Measurements from ENCODE around the gene FLT3LG.

Gene FLT3LG

DNA sequence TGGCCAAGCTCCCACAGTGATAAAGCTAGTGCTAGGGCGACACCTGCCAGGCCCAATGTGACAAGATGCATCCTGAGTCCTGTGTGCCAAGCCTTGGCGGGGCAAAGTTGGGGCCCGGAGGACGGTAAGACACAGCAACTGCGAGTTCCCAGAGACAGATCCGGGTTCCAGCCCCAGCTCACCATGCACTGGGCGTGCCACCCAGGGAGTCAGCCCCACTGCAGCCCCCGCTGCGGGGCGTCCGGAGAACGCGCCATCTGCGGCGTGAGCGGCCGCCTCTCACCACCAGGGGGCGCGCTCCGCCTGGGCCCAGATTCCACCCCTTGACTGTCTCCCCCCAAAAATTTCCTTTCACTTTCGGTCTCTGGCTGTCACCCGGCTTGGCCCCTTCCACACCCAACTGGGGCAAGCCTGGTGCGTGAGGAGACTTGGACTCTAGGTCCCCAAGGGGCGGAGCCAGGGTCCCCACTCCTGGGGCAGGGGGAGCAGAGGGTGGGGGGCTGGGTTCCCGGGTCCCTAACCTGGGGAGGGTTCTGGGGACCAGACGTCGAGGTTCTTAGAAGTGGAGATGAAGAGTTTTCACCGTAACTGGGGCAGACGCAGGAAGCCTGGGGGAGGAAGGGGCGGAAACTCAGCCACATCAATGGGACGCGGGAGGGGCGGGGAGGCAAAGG lies at the start of gene FLT3LG:
Gene FLT3LG, plus strand, starts transcription at position 348 of the 674 bp plus-strand sequence. CDS start 425 bp downstream, outside the sequence.
- peak; percentile 39 for DNase-seq

DNA sequence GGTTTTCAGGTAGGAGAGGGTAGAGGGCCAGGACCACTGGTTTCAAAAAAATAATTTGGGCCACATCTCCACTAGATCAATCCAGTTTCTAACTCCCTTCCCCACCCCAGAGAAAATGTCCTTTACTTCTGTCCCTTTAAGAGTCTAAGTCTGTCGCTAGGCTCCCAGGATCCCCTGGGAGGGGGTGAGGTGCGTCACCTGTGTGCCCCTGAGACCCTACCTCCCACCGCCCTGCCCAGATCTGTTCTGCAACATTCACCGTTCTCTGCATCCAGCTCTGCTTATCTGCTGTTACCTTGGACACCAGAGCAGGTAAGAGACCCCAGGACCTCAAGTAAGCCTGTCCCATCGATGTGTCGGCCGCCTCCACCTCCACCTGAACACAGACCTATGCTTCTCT lies 48.8 kb upstream of the FLT3LG start, which contains the start of gene GFY:
Gene GFY, plus strand, starts transcription at position 211 of the 400 bp plus-strand sequence. CDS start 1,043 bp downstream, outside the sequence.
- no peak for DNase-seq

- peak; percentile 78 for DNase-seq
Observed at GRCh38 chr19:49425922-49426592, 48.0 kb upstream of the FLT3LG start.

GRCh38 chr19:49427339-49427738 lies 46.7 kb upstream of the FLT3LG start:
- DNase-seq, result no peak

GRCh38 chr19:49427855-49428546 lies 46.0 kb upstream of the FLT3LG start:
- peak; percentile 60 for DNase-seq

DNA sequence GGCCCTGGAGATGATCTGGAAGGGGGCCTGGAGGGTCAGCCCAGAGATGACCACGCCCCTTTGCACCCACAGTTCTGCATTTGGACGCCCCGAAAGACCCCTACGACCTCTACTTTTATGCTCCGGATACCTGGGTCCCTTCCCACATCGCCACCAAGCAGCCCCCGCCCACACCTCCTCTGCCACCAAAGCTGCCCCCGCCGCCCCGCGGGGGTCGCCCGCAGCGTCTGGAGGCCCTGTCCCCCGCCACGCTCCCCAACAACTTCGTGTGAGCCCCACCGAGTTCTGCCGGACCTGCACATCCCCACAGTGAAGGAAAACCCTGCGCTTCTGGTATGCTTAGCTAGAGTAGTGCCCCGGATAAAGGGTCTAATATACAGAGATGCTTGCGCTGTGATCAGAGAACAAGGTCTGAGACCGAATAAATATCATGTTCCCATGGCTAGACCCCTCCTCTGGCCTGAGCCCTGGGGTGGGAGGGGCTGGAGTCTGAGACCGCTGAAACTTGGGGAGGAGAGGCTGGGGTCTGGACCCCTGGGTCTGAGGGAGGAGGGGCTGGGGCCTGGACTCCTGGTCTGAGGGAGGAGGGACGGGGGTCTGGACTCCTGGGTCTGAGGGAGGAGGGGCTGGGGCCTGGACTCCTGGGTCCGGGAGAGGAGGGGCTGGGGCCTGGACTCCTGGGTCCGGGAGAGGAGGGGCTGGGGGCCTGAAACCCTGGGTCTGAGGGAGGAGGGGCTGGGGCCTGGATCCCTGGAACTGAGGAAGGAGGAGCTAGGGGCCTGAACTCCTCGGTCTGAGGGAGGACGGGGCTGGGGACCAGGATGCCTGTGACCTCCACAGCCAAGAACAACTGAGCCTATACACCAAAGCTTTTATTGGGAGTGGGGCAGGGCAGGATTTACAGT lies 45.2 kb upstream of the FLT3LG start:
- no peak for DNase-seq

- no peak for DNase-seq
Observed at GRCh38 chr19:49430172-49430677, 43.8 kb upstream of the FLT3LG start.

- DNase-seq, result no peak
Observed at GRCh38 chr19:49430678-49431329, 43.2 kb upstream of the FLT3LG start.

- no peak for DNase-seq
Observed at GRCh38 chr19:49431330-49431749, 42.7 kb upstream of the FLT3LG start.

DNA sequence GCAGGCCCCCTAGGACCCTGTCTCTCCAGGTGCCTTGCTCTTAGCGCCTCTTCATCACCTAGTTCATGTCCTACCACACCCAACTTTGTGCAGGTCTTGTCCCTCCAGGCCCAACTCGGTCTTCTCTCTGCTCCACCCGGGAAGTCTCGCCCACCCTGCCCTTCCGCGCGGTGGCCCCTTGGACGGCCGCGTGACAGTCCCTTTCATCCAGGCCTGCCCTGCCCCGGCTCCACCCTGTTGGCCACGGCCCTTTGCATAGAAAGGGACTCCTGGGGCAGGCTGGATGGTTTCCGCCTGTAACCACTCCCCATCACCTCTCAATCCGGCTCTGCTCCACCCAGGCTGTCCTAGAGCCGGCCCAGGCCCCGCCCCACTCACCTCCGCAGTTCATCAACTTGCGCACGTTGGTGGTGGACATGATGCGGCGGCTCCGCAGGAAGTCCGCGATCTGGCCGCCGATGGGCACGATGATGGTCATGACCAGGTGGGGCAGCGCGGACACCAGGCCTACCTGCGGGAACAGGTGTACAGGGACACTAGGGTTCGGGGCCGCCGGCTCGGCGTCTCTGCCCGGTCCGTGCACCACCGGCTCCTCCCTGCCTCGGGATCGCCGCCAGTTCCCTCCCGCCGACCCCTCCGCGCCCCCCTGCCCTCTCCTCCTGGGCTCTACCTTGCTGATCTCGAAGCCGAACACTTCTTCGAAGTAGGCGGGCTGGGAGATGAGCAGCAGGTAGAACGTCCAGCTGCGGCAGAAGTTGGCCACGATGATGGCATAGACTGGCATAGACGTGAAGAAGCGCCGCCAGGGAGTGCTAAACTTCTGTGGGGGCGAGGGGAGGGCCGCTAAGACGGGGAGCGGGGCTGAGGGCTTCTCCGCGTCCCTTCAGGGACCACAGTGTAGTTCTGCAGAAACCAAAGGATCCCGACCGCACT lies 41.6 kb upstream of the FLT3LG start:
- no peak for DNase-seq

- DNase-seq, result no peak
Observed at GRCh38 chr19:49433240-49433901, 40.6 kb upstream of the FLT3LG start.

GRCh38 chr19:49434907-49435583 lies 39.0 kb upstream of the FLT3LG start:
- DNase-seq, result no peak

- no peak for DNase-seq
Observed at GRCh38 chr19:49435670-49436069, 38.3 kb upstream of the FLT3LG start.

DNA sequence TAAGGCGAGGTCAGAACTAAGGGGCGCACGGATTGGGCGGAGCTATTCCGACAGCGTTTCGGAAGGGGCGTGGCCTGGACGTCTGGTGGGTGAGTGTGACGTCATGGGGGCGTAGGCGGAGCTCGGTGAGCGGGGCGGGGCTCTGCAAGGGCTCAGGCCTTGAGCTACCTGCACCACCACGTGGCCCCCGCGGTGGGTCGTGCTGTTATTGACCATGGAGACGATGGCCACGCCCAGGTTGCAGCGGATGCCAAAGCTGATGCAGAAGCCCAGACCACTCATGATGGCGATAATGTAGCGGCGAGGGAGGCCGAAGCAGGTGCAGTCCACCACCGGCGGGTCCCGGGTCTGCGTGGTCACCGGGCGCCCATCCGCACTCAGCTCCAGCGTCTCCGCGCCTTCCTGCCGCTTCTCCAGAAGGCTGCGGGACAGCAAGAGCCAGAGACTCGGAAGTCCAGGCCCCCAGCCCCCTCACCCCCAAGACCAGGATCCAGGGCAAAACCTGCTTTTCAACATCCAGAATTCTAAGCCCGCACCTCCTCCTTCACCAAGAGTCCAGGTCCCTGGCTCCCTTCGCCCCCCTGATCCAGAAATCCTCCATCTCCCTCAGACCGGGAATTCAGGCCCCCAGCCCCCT lies 37.5 kb upstream of the FLT3LG start:
- DNase-seq, result no peak

GRCh38 chr19:49437231-49437630 lies 36.8 kb upstream of the FLT3LG start:
- peak; percentile 23 for DNase-seq

GRCh38 chr19:49438261-49438660 lies 35.8 kb upstream of the FLT3LG start:
- DNase-seq, result peak; percentile 36

- DNase-seq, result no peak
Observed at GRCh38 chr19:49439836-49440235, 34.2 kb upstream of the FLT3LG start.

- DNase-seq, result no peak
Observed at GRCh38 chr19:49440439-49441209, 33.4 kb upstream of the FLT3LG start.
